HG03378 (cell line): ENCODE measurements around the gene ICE2.

Experiments
- ATAC-seq: cut with Tn5 transposase; IDR thresholded peaks from one replicate; pipeline ENCODE4 v1.9.1; 2021; ENCODE audit warnings: mild to moderate bottlenecking, moderate library complexity; ENCODE audit not compliant: unreplicated experiment

ICE2 gene

DNA sequence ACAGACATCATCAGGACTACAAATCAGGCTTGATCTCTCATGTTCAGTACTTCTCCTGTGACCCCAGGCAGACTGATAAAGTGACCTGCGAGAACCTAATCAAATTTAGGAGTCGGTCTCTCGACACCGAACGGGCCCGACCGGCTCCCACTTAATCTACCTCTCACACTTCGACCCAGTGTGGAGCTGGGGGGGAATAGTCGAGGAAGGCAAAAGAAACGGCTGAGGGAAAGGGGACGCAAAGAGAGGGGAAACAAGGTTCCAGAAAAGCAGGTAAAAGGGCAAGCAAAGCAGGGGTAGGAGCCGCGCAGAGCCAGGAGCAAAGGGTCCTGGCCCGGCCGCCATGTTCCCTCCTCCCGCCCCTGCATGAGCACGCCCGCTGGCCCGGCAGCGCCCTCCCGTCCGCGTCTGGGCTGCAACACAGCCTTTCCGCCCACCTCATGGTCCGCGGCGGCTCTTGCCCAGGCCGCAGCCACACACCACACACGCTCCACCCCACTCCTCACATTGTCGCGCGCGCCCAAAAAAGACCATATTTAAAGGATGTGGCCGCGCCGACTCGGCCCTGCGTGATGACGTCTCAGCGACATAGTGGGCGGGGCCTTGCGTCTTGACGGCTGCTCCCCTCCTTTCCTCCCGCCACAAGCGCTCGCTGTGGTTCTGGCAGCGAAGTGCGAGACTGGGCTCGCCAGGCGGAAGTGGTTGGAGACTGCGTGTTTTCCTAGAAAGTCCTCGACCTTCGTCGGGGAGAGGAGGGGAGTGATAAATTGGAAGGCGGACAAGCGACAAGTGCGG, at the start of gene ICE2:
Gene ICE2 (minus strand): TSS at position 577 of the 795 bp plus-strand sequence. CDS start 1,165 bp downstream, outside the sequence.
- ATAC-seq = peak; percentile 71

DNA sequence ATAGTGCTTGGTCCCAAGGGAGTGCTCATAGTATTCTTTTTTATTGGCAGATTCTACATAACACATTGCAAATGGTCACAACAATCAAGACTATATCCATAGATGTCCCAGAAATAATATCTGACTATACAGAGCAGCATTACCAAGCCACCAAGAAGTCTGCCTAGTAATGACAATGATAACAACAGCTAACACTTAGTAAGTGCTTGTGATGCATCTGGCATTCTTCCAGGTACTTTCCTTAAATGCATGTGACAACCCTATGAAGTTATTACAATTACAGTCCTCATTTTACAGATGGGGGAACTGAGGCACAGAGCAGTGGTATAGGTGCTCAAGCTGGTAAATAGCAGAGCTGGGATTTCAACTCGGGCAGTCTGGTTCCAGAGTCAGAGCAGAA, 49.6 kb upstream of the ICE2 start:
- no peak for ATAC-seq

- no peak for ATAC-seq
Measured at GRCh38 chr15:60527456-60527855, 48.5 kb upstream of the ICE2 start.

GRCh38 chr15:60526127-60526616, 47.2 kb upstream of the ICE2 start:
- ATAC-seq = no peak

DNA sequence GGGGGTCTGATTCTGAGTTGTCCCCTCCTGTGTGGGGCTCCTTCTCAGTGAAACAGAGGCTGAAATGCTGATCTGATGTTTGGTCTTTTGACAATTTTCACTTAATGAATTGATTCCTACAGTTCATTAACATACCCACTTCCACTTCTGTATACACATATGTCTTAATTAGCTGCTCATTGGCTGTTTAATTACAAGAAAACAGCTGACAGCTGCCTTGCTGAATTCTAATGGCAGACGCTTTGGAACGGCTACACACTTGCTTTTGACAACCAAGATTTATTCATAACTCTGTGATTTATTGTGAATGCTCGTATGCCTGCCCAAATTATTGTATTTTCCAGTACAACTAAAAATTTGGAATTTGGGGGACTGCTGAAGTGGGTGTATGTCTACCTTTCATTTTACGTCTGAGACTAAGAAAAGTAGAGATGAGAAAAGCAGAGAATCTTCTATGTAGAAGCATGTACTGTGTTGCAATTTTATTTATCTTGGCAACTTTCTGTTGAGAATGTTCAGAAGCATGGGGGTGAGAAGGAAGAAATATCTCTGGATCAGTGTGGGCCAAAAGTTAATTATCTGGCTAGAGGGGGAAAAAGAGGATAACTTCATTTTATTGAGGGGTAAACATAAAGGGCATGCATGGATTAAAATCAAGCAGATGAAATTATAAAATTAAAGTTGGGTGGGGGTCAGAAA, 46.5 kb upstream of the ICE2 start:
- ATAC-seq = no peak

DNA sequence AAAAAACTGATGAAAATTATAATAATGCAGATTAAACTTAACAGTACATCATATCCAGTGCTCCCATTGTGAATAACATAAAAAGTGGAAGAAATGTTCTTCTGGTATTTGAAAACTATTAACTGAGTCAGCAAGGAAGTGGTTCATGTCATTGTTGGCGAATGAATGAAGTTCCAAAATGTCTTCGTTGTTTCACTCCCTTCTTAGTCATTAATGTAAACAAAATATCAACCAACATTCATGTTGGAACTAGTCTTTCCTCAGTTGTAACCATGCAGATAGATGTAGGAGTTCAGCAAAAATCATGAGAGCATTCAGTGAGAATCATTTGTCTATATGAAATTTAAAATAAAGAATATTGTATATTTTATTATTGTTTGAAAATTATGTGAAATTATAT, 44.1 kb upstream of the ICE2 start:
- no peak for ATAC-seq

DNA sequence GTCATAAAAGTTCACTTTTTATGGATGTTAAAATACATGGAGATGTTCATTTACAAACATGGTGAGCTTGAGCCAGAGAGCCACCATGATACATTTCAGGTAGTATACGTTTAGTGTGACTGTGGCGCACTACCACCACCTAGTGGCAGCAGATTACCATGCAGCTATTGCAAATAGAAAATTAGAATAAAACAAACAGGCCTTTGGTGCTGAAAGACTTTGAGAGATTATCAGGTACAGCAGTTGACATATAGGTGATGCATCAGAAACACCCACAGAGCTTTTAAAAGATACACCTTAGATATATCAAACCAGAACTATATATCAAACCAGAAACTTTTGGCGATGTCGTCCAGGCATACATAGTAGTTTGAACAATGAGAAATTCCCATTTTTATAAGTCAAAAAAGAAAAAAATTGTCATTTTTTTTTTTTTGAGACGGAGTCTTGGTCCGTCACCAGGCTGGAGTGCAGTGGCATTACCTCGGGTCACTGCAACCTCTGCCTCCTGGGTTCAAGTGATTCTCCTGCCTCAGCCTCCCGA, 42.0 kb upstream of the ICE2 start:
- ATAC-seq = no peak

DNA sequence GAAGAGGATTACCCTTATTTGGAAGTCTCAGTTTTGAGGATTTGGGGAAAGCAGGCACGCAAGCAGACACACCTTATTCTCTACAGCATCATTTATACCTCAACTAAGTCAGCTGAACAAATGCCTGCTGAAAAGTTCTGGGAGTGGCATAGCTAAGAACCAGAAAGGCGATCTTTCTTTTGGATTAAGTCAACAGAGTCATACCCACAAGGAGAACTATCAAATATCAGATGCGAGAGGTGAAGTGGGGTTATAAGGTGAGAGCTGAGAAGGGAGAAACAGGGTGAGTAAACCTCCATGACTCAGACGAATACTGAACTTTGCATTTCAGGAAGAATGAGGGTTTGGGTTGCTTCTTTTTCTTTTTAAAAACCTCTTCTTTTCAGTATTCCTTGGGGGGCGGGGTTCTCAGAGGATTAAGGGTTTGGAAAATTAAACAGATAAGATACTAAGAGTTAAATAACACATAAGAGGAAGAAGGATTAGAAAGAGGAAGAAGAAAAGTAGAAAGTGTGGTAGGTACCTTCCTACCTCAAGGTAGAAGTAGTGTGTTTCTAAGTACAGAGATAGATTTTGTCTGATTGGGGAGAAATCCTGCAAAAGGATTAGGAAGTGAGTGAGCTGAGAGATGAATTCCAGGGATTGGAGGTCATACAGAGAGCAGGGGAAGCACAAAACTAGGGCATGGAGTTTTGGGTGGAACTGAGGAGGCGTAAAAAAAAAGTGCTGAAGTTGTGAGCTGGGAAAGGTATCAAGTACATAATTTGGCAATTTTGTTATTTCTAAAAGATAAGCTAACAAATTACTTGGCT, 41.3 kb upstream of the ICE2 start:
- no peak for ATAC-seq

DNA sequence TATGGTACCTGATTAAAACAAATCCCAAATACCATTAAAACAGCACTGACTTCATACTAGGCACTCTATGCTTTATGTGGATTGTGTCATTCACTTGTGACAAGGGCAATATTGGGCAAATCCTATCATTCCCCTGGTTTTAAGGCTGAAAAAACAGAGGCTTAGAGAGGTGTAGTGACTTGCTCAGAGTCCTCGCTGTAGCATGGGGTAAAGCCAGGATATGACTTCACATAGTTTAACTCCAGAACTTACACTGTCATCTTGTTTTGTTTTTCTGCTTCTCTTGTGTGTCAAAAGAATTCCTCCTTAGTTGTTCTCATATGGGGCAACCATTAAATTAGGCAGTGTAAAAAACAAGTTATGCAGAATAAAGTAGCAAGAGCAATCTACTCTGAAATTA, 40.3 kb upstream of the ICE2 start:
- no peak for ATAC-seq

GRCh38 chr15:60518511-60518910, 39.6 kb upstream of the ICE2 start:
- ATAC-seq = no peak

GRCh38 chr15:60514261-60514881, 35.4 kb upstream of the ICE2 start:
- no peak for ATAC-seq

- ATAC-seq = no peak
Measured at GRCh38 chr15:60513676-60514075, 34.7 kb upstream of the ICE2 start.

DNA sequence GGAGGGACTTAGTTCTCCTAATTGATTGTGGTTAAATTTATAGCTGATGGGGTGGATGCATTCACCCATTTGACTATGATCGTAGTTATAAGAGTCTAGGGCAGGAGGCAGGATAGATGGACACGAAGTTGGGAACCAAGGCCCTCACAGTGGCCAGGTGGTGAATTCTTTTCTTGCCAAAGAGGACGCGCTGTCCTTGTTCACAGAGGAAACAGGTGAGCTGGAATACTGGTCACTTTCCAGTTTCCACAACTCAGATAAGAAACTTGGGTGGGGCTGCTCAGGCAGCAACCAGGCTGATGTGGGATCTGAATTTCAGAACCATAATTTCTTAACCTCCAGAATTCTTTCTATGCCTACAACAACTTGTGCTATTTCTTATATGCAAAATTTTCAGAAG, 34.0 kb upstream of the ICE2 start:
- no peak for ATAC-seq

DNA sequence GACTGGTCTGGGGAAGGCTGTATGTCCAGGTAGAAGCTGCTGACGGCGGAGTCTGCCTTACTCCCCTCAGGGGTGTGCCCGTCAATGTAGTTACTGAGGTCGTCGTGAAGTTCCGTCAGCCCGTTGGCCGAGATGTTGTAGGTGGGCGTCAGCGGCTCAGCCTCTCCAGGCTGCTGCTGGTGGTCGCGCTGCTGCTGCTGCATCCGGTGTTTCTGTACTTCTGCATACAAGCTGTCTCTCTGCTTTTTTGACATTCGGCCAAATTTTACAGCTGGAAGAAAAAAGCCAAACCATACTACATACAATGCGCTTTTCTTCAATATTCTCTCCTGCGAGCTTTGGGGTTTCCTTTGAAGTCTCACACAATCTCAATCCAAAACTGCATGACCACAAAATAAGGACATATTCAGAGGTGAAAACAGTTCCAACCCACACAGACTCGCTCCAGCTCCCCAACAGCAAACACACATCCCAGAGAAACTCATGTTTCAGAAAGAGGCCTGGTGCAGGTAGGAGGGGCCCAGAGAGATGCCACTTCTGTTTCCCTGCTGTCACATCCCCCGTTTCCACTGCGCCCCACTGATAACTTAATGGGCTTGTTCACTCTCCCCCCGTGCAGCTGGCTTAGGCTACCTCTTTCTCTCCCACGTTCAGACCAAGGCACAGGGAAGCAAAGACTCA, 32.5 kb upstream of the ICE2 start:
- ATAC-seq = no peak

- ATAC-seq = no peak
Measured at GRCh38 chr15:60510006-60510405, 31.1 kb upstream of the ICE2 start.

DNA sequence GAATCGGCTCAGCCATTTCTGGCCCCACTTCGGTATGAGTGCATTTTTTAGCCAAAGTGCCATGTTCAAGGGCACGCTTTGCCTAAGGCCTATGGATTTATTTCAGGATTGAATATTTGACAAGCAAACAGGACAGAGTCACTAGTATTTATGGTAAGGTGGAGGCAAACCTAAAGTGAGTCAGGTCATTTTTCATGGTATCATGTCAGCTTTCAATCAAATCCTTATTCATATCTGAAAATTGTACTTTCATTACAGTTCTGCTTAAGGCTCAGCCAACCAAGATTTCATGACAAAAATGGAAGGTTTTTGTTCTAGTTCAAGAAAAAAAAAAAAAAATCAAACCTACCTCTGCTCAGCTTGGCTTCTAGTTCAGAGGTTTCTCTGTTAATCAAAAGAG, 30.5 kb upstream of the ICE2 start:
- no peak for ATAC-seq

GRCh38 chr15:60508442-60508841, 29.5 kb upstream of the ICE2 start:
- no peak for ATAC-seq

GRCh38 chr15:60507596-60508424, 28.9 kb upstream of the ICE2 start:
- peak; percentile 85 for ATAC-seq

DNA sequence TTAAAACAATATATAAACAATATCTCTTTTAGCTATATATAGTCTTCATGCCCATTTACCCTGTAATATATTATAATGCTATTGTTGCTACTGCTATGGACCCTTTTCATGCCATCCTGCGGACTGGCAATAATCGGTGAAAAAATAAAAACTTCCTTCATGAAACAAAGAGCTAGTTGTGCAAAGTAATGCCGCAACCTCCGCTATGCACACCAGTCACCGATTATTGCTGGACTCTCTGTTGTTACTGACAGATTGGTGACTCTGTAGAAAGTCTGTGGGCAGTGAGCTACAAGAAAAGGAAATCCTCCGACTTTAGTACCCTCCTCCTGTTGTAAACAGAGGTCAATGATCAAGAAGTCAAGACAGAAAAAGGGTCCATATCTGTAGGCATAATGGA, 17.9 kb upstream of the ICE2 start:
- ATAC-seq = no peak
